Measurements from ENCODE around the gene SLC25A22. TPM values are rescaled to one million over a fixed set of nuclear protein-coding genes. Genes with fewer than 3 reads are reported as not detected.

SLC25A22 gene
- total and polyA plus RNA-seq, 9 of the 15 experiments (the other 6 are each of a cell fraction or from before 2014, with no cell fraction given), result 0.41 to 55.4 (median 11.4) TPM

- Histone ChIP-seq H3K9me3 (replicated peaks; ENCODE audit: control insufficient read depth, insufficient read depth, low read depth, low read length) (no peaks in the 10 kb centered on the region), H3K79me2 (ENCODE audit: control insufficient read depth, insufficient read depth, low read length) (peaks cover 16% of the 10 kb centered on the region), H3K27me3 (ENCODE audit: control insufficient read depth in 2 of 2, insufficient read depth in 2 of 2, low read length in 2 of 2) (no peaks in the 10 kb centered on the region), H3K9ac (ENCODE audit: insufficient read depth in 1 of 2, low read depth in 2 of 2, low read length in 2 of 2) (peak overlapping the region in 1 of 2 experiments; percentile 81; a peak in 2 of 4 replicates), H3K9me1 (ENCODE audit: control insufficient read depth, insufficient read depth, low read length) (peaks cover 3% of the 10 kb centered on the region), H3K4me2 (ENCODE audit: insufficient read depth, low read length) (no peak overlapping the region), H4K20me1 (replicated peaks; ENCODE audit: control insufficient read depth, insufficient read depth, low read length) (peaks cover 8% of the 10 kb centered on the region; the same call in 1 of the 2 replicates), H2AFZ (ENCODE audit: low read depth, low read length) (no peak overlapping the region), H3K27ac (ENCODE audit: extremely low read depth, low read depth, low read length) (no peak overlapping the region), H3K4me3 (no peak overlapping the region), H3K4me1 (replicated peaks in 1 of 2; ENCODE audit: control insufficient read depth in 2 of 2, insufficient read depth in 2 of 2, low read length in 2 of 2) (peaks cover 24 to 93% of the 10 kb centered on the region in 2 experiments), H3K36me3 (ENCODE audit: control insufficient read depth, insufficient read depth, low read length) (peaks cover 43% of the 10 kb centered on the region; the same call in 1 of the 3 replicates)
- no TSS peak for BruUV-seq (replicated peaks)
- FAIRE-seq (no peak), DNase-seq (ENCODE audit: extremely low read depth in 1 of 4, low spot score in 3 of 4) (no peak), ATAC-seq (no peak)
- WGBS (ENCODE audit: insufficient coverage, low coverage, missing lambda C conversion rate), result 69% methylated on average over 12 of the region's 12 CpGs
- in situ Hi-C loops (cut with MboI) (no loop called here), intact Hi-C loops (cut with micrococcal nuclease) (no loop called here)
- ChIA-PET CTCF (ENCODE audit: low intra/inter-chr PET ratio) (no interaction called here), POLR2A (interaction anchor here (0.6 to 1.9 kb wide), 4 partner anchors 9 to 33 kb away, joined by 3 to 6 read pairs (median 3); no protein-coding TSS in a partner anchor)
- peak; percentile 74 for TF ChIP-seq POLR2G (IDR thresholded peaks at IDR 0.05; ENCODE audit: low read depth, low read length)
- peak; percentile 40 for TF ChIP-seq THRB (CRISPR knock-in tag; conservative IDR thresholded peaks at IDR 0.05)
- no peak for TF ChIP-seq HMG20A (CRISPR knock-in tag; conservative IDR thresholded peaks at IDR 0.05)
- no peak for TF ChIP-seq BCL6 (CRISPR knock-in tag; IDR thresholded peaks at IDR 0.05)
- no peak for TF ChIP-seq MGA (IDR thresholded peaks at IDR 0.05)
- no peak for TF ChIP-seq GABPA (tag; conservative IDR thresholded peaks at IDR 0.05; ENCODE audit: low read depth)
- no peak for TF ChIP-seq RBM34 (IDR thresholded peaks at IDR 0.05; ENCODE audit: borderline replicate concordance, insufficient read depth, low read length)
- TF ChIP-seq U2AF1 (optimal IDR thresholded peaks at IDR 0.05; ENCODE audit: low read depth, low read length), result no peak
Measured at GRCh38 chr11:825366-826226, 27.5 kb upstream of the SLC25A22 start.

Measured in K562 (cell line).